ENCODE data around the gene FBXW5.

- no peak for TF ChIP-seq CTCF (conservative IDR thresholded peaks at IDR 0.05)
- TF ChIP-seq EZH2 (IDR thresholded peaks at IDR 0.05; ENCODE audit: low read depth), result no peak
Measured at GRCh38 chr9:136926749-136927148, 17.8 kb downstream of the FBXW5 start.

All from PC-9 (cell line).